HG03521 (cell line): ENCODE data around the gene ACP4.

Experiments used
- ATAC-seq: cut with Tn5 transposase; IDR thresholded peaks from one replicate; pipeline ENCODE4 v1.9.1; 2021; ENCODE audit warnings: mild to moderate bottlenecking, moderate library complexity; ENCODE audit not compliant: unreplicated experiment

Gene ACP4

GRCh38 chr19:50839712-50840655 lies 49.8 kb downstream of the ACP4 start:
- no peak for ATAC-seq

GRCh38 chr19:50842130-50842529 lies 51.9 kb downstream of the ACP4 start:
- ATAC-seq = no peak

- no peak for ATAC-seq
These were observed 53.0 kb downstream of the ACP4 start for GRCh38 chr19:50843205-50843604.

- no peak for ATAC-seq
These were observed 53.5 kb downstream of the ACP4 start for GRCh38 chr19:50843701-50844221.

GRCh38 chr19:50844296-50844935 lies 54.2 kb downstream of the ACP4 start:
- no peak for ATAC-seq
